GM12878 (cell line): ENCODE results near the gene NIN. TPM values are rescaled to one million over a fixed set of nuclear protein-coding genes. Genes with fewer than 3 reads are reported as not detected.

ENCODE experiments used
- ATAC-seq: fragments of 200-7000 bp; cut with Tn5 transposase; 3 replicates; pipeline ENCODE4 v1.9.1; 2020; ENCODE audit warnings: mild to moderate bottlenecking, moderate library complexity
- BruUV-seq: library from RNA; stranded (reverse); fragments of 400-500 nt; replicated peaks from 2 replicates; lab custom pipeline; 2021; lab: Mats Ljungman, UMichigan
- CTCF ChIA-PET: fragments of 300-600 bp; sonication (Branson Sonifier 250); formaldehyde crosslinking; extraction: SDS; loops from one replicate; lab custom pipeline; 2021; ENCODE audit warnings: inconsistent platforms; lab: Yijun Ruan, JAX
- POLR2A ChIA-PET: fragments of 350-600 bp; formaldehyde crosslinking; extraction: SDS; loops from one replicate; lab custom pipeline; 2021; ENCODE audit warnings: inconsistent platforms; lab: Charles Lee
- RAD21 ChIA-PET: fragments of 300-600 bp; sonication (Branson Sonifier 250); formaldehyde crosslinking; loops from one replicate; lab custom pipeline; 2023; ENCODE audit warnings: antibody characterized with exemption; ENCODE audit not compliant: unreplicated experiment; lab: Charles Lee
- SMC1A ChIA-PET: fragments of 300-600 bp; sonication (Branson Sonifier 250); formaldehyde crosslinking; loops from one replicate; lab custom pipeline; 2023; ENCODE audit not compliant: unreplicated experiment, uncharacterized antibody; lab: Charles Lee
- DNase-seq: peaks from one replicate; pipeline ENCODE4 v3.0.0-alpha.2; 2011; ENCODE audit warnings: low read depth, low spot score
- FAIRE-seq: peaks from 3 replicates; lab custom pipeline; 2011; peaks lifted over from hg19 to GRCh38; lab: Jason Lieb, UNC
- H2AFZ ChIP-seq: 2 replicates; pipeline ENCODE4 v1.6.0; 2011; ENCODE audit warnings: low read depth, low read length, control low read depth; ENCODE audit not compliant: control insufficient read depth
- H3K27ac ChIP-seq: 2 replicates; pipeline ENCODE4 v1.5.1; 2011; ENCODE audit warnings: control low read depth; ENCODE audit not compliant: control insufficient read depth, insufficient read depth
- H3K27me3 ChIP-seq, 2 experiments: replicated peaks in 1 of 2; 2 replicates each; pipeline versions ENCODE4 v1.6.0 to v1.6.1; 2011; ENCODE audit warnings: low read length in 1 of 2; ENCODE audit not compliant: control insufficient read depth in 2 of 2, insufficient read depth in 2 of 2
- H3K36me3 ChIP-seq, 2 experiments: 2 replicates each; pipeline ENCODE4 v1.5.1; 2011; ENCODE audit warnings: low read length in 1 of 2; ENCODE audit not compliant: control insufficient read depth in 2 of 2, insufficient read depth in 2 of 2
- H3K4me1 ChIP-seq: 2 replicates; pipeline ENCODE4 v1.6.1; 2011; ENCODE audit warnings: mild to moderate bottlenecking, low read length, moderate library complexity, mixed read lengths; ENCODE audit not compliant: control insufficient read depth, insufficient read depth
- H3K4me2 ChIP-seq: 2 replicates; pipeline ENCODE4 v1.6.0; 2011; ENCODE audit warnings: control low read depth; ENCODE audit not compliant: control insufficient read depth, insufficient read depth
- H3K4me3 ChIP-seq: fragments of 200-600 bp; sonication (generic); 2 replicates; pipeline ENCODE4 v1.5.1; 2016
- H3K79me2 ChIP-seq: 2 replicates; pipeline ENCODE4 v1.6.0; 2011; ENCODE audit warnings: low read length; ENCODE audit not compliant: control insufficient read depth, insufficient read depth
- H3K9ac ChIP-seq: 2 replicates; pipeline ENCODE4 v1.8.0; 2011; ENCODE audit warnings: low read length, control low read depth, mixed read lengths; ENCODE audit not compliant: control insufficient read depth, insufficient read depth
- H3K9me3 ChIP-seq: replicated peaks from 3 replicates; pipeline ENCODE4 v1.5.1; 2011; ENCODE audit warnings: mild to moderate bottlenecking, low read length; ENCODE audit not compliant: control insufficient read depth, insufficient read depth
- H4K20me1 ChIP-seq: 2 replicates; pipeline ENCODE4 v1.6.0; 2011; ENCODE audit not compliant: control insufficient read depth, insufficient read depth
- BACH1 ChIP-seq: fragments of 450-650 bp; IDR thresholded peaks from 2 replicates; pipeline ENCODE4 v1.6.1; 2017; ENCODE audit warnings: mild to moderate bottlenecking, borderline replicate concordance
- BCL11A ChIP-seq: IDR thresholded peaks from 2 replicates; pipeline ENCODE4 v1.6.1; 2011; ENCODE audit warnings: low read depth, low read length
- NR2F1 ChIP-seq: fragments of 450-650 bp; conservative IDR thresholded peaks from 2 replicates; pipeline ENCODE4 v1.6.1; 2017; ENCODE audit warnings: mild to moderate bottlenecking
- SMARCA5 ChIP-seq: fragments of 450-650 bp; IDR thresholded peaks from 2 replicates; pipeline ENCODE4 v1.6.1; 2017; ENCODE audit warnings: mild to moderate bottlenecking
- WRNIP1 ChIP-seq: IDR thresholded peaks from 2 replicates; pipeline ENCODE4 v1.6.1; 2011; ENCODE audit warnings: low read depth, low read length, improper control_type of control experiment, borderline replicate concordance
- WGBS: methylation state at CpG from one replicate; pipeline ENCODE4 v1.1.6; 2016; ENCODE audit warnings: low lambda C conversion rate; ENCODE audit not compliant: insufficient replicate concordance, insufficient coverage; ENCODE audit errors: missing lambda C conversion rate; 5-methylcytosine and 5-hydroxymethylcytosine counted together
- in situ Hi-C: fragments of 300-500 bp; cut with MboI; formaldehyde crosslinking; loops from 9 replicates; pipeline ENCODE4 v1.14.3; 2018; ENCODE audit warnings: mixed read lengths
- intact Hi-C: fragments of 100-400 bp; cut with micrococcal nuclease; formaldehyde crosslinking; loops from one replicate; pipeline ENCODE4 v1.14.2; 2022; ENCODE audit not compliant: unreplicated experiment
- polyA plus RNA-seq, 11 experiments: library from polyadenylated mRNA; depleted of rRNA in 4 of 11; unstranded in 6 of 11; stranded (reverse) in 5 of 11; fragments of >200 nt; fragmentation: Nextera tagmentation in 4 of 11; fragmentation: Illumina TruSeq in 1 of 11; extraction: Ambion mirVana in 4 of 11; extraction: Trizol in 1 of 11; gene quantifications; 1 replicate in 1 of 11; 2 replicates in 10 of 11; pipeline versions ENCODE4 v1.2.1 to v1.2.3, GENCODE V29; 2011 to 2016; ENCODE audit warnings: inconsistent platforms in 2 of 11, missing spikeins in 2 of 11, low read depth in 1 of 11
- total RNA-seq, 4 experiments: library from RNA; depleted of rRNA in 3 of 4; stranded (reverse); fragments of >200 nt in 3 of 4; fragmentation: Illumina TruSeq in 1 of 4; extraction: Trizol in 1 of 4; gene quantifications; 2 replicates each; pipeline versions ENCODE4 v1.2.1 to v1.2.3, GENCODE V29; 2013 to 2021
- TF ChIP-seq, protein P1 (sequence below), 3 experiments: IDR thresholded peaks in 2 of 3; conservative IDR thresholded peaks in 1 of 3; 2 replicates each; pipeline ENCODE4 v1.5.1; 2011; ENCODE audit warnings: low read depth in 3 of 3, low read length in 3 of 3, mild to moderate bottlenecking in 3 of 3, control low read depth in 2 of 3, moderate library complexity in 2 of 3, inconsistent platforms in 1 of 3, mixed read lengths in 1 of 3; ENCODE audit not compliant: control insufficient read depth in 2 of 3, insufficient read depth in 1 of 3; ENCODE audit errors: extremely low read depth in 1 of 3
- TF ChIP-seq, protein P2 (sequence below): fragments of 450-650 bp; IDR thresholded peaks from 2 replicates; pipeline ENCODE4 v1.6.1; 2017; ENCODE audit warnings: mild to moderate bottlenecking
- TF ChIP-seq, protein P3 (sequence below): IDR thresholded peaks from 2 replicates; pipeline ENCODE4 v1.6.1; 2012; ENCODE audit warnings: improper control_type of control experiment, low read depth, low read length; ENCODE audit not compliant: insufficient replicate concordance
- TF ChIP-seq, protein P4 (sequence below): fragments of 450-650 bp; IDR thresholded peaks from 2 replicates; pipeline ENCODE4 v1.6.1; 2017; ENCODE audit warnings: mild to moderate bottlenecking, moderate library complexity
- TF ChIP-seq, protein P5 (sequence below): IDR thresholded peaks from 2 replicates; pipeline ENCODE4 v1.6.1; 2011; ENCODE audit warnings: low read depth, mild to moderate bottlenecking, low read length, moderate library complexity, borderline replicate concordance; ENCODE audit errors: extremely low read depth

Gene NIN
- total and polyA plus RNA-seq, 10 of the 15 experiments (the other 5 are each of a cell fraction or from before 2014, with no cell fraction given) = 16.2 to 135 (median 70.3) TPM

DNA sequence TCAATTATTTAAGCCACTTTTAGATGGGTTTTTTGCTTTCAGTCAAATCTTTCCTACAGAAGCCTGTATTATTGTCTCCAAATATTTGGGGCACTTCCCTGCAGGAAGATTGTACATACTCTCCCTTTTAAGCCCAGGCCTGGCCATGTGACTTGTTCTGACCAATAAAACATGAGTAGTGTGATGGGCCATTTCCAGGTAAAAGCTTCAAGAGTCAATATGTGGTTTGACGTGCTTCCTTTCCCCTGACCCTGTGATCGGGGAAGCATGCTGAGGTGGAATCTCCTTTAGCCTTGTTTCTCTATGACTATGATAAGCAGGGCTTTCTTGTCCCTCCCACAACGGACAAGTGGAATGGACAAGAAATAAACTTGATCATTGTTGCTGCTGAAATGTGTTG lies 14.2 kb upstream of the NIN start:
- in situ Hi-C loops = no loop called here
- no TSS peak for BruUV-seq
- no peak overlapping the region for H3K27ac ChIP-seq
- FAIRE-seq = no peak
- H3K9ac ChIP-seq = no peak overlapping the region
- WGBS = 61% methylated on average over 3 of the region's 3 CpGs
- ChIA-PET POLR2A (no interaction called here), SMC1A (interaction anchor here (1.0 kb wide), 1 partner anchor 28 kb away, joined by 3 read pairs; no protein-coding TSS in a partner anchor), CTCF (interaction anchor here (0.5 to 3.1 kb wide), 3 partner anchors 15 to 292 kb away, joined by 3 to 13 read pairs (median 3); no protein-coding TSS in a partner anchor), RAD21 (no interaction called here)
- H3K79me2 ChIP-seq = no peaks in the 10 kb centered on the region
- no peaks in the 10 kb centered on the region for H3K36me3 ChIP-seq
- no peak for ATAC-seq
- DNase-seq = no peak
- H4K20me1 ChIP-seq = no peaks in the 10 kb centered on the region
- H3K4me3 ChIP-seq = no peak overlapping the region
- no peak overlapping the region for H3K4me2 ChIP-seq
- intact Hi-C loops = no loop called here
- no peaks in the 10 kb centered on the region for H3K4me1 ChIP-seq
- H2AFZ ChIP-seq = no peak overlapping the region; the same call in 1 of the 2 replicates
- no peaks in the 10 kb centered on the region for H3K9me3 ChIP-seq
- no peaks in the 10 kb centered on the region; a peak in 1 of 4 replicates for H3K27me3 ChIP-seq
- TF ChIP-seq, protein P1, sequence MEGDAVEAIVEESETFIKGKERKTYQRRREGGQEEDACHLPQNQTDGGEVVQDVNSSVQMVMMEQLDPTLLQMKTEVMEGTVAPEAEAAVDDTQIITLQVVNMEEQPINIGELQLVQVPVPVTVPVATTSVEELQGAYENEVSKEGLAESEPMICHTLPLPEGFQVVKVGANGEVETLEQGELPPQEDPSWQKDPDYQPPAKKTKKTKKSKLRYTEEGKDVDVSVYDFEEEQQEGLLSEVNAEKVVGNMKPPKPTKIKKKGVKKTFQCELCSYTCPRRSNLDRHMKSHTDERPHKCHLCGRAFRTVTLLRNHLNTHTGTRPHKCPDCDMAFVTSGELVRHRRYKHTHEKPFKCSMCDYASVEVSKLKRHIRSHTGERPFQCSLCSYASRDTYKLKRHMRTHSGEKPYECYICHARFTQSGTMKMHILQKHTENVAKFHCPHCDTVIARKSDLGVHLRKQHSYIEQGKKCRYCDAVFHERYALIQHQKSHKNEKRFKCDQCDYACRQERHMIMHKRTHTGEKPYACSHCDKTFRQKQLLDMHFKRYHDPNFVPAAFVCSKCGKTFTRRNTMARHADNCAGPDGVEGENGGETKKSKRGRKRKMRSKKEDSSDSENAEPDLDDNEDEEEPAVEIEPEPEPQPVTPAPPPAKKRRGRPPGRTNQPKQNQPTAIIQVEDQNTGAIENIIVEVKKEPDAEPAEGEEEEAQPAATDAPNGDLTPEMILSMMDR (IDR thresholded peaks at IDR 0.05 in 2 of 3, conservative IDR thresholded peaks at IDR 0.05 in 1 of 3; ENCODE audit: control insufficient read depth in 2 of 3, extremely low read depth in 1 of 3, insufficient read depth in 1 of 3, low read depth in 3 of 3, low read length in 3 of 3) = no peak
- TF ChIP-seq NR2F1 (no peak), WRNIP1 (no peak), BACH1 (no peak), SMARCA5 (no peak), BCL11A (no peak)
- TF ChIP-seq, protein P2, sequence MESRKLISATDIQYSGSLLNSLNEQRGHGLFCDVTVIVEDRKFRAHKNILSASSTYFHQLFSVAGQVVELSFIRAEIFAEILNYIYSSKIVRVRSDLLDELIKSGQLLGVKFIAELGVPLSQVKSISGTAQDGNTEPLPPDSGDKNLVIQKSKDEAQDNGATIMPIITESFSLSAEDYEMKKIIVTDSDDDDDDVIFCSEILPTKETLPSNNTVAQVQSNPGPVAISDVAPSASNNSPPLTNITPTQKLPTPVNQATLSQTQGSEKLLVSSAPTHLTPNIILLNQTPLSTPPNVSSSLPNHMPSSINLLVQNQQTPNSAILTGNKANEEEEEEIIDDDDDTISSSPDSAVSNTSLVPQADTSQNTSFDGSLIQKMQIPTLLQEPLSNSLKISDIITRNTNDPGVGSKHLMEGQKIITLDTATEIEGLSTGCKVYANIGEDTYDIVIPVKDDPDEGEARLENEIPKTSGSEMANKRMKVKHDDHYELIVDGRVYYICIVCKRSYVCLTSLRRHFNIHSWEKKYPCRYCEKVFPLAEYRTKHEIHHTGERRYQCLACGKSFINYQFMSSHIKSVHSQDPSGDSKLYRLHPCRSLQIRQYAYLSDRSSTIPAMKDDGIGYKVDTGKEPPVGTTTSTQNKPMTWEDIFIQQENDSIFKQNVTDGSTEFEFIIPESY = no peak
- TF ChIP-seq, protein P3, sequence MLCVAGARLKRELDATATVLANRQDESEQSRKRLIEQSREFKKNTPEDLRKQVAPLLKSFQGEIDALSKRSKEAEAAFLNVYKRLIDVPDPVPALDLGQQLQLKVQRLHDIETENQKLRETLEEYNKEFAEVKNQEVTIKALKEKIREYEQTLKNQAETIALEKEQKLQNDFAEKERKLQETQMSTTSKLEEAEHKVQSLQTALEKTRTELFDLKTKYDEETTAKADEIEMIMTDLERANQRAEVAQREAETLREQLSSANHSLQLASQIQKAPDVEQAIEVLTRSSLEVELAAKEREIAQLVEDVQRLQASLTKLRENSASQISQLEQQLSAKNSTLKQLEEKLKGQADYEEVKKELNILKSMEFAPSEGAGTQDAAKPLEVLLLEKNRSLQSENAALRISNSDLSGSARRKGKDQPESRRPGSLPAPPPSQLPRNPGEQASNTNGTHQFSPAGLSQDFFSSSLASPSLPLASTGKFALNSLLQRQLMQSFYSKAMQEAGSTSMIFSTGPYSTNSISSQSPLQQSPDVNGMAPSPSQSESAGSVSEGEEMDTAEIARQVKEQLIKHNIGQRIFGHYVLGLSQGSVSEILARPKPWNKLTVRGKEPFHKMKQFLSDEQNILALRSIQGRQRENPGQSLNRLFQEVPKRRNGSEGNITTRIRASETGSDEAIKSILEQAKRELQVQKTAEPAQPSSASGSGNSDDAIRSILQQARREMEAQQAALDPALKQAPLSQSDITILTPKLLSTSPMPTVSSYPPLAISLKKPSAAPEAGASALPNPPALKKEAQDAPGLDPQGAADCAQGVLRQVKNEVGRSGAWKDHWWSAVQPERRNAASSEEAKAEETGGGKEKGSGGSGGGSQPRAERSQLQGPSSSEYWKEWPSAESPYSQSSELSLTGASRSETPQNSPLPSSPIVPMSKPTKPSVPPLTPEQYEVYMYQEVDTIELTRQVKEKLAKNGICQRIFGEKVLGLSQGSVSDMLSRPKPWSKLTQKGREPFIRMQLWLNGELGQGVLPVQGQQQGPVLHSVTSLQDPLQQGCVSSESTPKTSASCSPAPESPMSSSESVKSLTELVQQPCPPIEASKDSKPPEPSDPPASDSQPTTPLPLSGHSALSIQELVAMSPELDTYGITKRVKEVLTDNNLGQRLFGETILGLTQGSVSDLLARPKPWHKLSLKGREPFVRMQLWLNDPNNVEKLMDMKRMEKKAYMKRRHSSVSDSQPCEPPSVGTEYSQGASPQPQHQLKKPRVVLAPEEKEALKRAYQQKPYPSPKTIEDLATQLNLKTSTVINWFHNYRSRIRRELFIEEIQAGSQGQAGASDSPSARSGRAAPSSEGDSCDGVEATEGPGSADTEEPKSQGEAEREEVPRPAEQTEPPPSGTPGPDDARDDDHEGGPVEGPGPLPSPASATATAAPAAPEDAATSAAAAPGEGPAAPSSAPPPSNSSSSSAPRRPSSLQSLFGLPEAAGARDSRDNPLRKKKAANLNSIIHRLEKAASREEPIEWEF = no peak
- TF ChIP-seq, protein P4, sequence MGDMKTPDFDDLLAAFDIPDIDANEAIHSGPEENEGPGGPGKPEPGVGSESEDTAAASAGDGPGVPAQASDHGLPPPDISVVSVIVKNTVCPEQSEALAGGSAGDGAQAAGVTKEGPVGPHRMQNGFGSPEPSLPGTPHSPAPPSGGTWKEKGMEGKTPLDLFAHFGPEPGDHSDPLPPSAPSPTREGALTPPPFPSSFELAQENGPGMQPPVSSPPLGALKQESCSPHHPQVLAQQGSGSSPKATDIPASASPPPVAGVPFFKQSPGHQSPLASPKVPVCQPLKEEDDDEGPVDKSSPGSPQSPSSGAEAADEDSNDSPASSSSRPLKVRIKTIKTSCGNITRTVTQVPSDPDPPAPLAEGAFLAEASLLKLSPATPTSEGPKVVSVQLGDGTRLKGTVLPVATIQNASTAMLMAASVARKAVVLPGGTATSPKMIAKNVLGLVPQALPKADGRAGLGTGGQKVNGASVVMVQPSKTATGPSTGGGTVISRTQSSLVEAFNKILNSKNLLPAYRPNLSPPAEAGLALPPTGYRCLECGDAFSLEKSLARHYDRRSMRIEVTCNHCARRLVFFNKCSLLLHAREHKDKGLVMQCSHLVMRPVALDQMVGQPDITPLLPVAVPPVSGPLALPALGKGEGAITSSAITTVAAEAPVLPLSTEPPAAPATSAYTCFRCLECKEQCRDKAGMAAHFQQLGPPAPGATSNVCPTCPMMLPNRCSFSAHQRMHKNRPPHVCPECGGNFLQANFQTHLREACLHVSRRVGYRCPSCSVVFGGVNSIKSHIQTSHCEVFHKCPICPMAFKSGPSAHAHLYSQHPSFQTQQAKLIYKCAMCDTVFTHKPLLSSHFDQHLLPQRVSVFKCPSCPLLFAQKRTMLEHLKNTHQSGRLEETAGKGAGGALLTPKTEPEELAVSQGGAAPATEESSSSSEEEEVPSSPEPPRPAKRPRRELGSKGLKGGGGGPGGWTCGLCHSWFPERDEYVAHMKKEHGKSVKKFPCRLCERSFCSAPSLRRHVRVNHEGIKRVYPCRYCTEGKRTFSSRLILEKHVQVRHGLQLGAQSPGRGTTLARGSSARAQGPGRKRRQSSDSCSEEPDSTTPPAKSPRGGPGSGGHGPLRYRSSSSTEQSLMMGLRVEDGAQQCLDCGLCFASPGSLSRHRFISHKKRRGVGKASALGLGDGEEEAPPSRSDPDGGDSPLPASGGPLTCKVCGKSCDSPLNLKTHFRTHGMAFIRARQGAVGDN = no peak
- TF ChIP-seq, protein P5, sequence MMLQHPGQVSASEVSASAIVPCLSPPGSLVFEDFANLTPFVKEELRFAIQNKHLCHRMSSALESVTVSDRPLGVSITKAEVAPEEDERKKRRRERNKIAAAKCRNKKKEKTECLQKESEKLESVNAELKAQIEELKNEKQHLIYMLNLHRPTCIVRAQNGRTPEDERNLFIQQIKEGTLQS = no peak
